Adrenal gland (tissue), 12 donors: ENCODE data around the gene FRMD1. TPM values are rescaled to one million over a fixed set of nuclear protein-coding genes. Genes with fewer than 3 reads are reported as not detected.

Experiments used
- DNase-seq, 7 donors: peaks; one replicate each; pipeline ENCODE4 v3.0.0-alpha.2; 2019 to 2020
- H3K27ac ChIP-seq, 5 donors: fragments of 200-600 bp; sonication (generic) in 4 of 5; 1 replicate in 3 of 5; 2 replicates in 2 of 5; pipeline versions ENCODE4 v1.5.1 to v1.8.0; 2016 to 2020; ENCODE audit warnings: mild to moderate bottlenecking in 1 of 5
- H3K27me3 ChIP-seq: fragments of 200-600 bp; 2 replicates; pipeline ENCODE4 v1.8.0; 2021
- H3K36me3 ChIP-seq, 2 donors: fragments of 200-600 bp; replicated peaks in 1 of 2; 1 replicate in 1 of 2; 2 replicates in 1 of 2; pipeline versions ENCODE4 v1.5.1 to v1.8.0; 2018 to 2022
- H3K4me1 ChIP-seq, 2 donors: fragments of 200-600 bp; replicated peaks in 1 of 2; 1 replicate in 1 of 2; 2 replicates in 1 of 2; pipeline versions ENCODE4 v1.5.1 to v1.8.0; 2018 to 2021
- H3K4me3 ChIP-seq, 4 donors: fragments of 200-600 bp; sonication (generic) in 3 of 4; one replicate each; pipeline ENCODE4 v1.5.1; 2016 to 2018
- H3K9me3 ChIP-seq, 3 donors: fragments of 200-600 bp; sonication (generic) in 1 of 3; replicated peaks in 1 of 3; 1 replicate in 2 of 3; 2 replicates in 1 of 3; pipeline versions ENCODE4 v1.5.1 to v1.8.0; 2016 to 2021
- CTCF ChIP-seq, 6 experiments: fragments of 450-650 bp in 4 of 6; fragments of 200-600 bp in 2 of 6; sonication (generic) in 1 of 6; IDR thresholded peaks; 1 replicate in 5 of 6; 2 replicates in 1 of 6; pipeline versions ENCODE4 v1.5.1 to v1.8.0; 2016 to 2021; ENCODE audit warnings: antibody characterized with exemption in 6 of 6, mild to moderate bottlenecking in 2 of 6, moderate library complexity in 1 of 6
- POLR2A ChIP-seq, 2 donors: fragments of 450-650 bp; IDR thresholded peaks; one replicate each; pipeline ENCODE4 v1.6.1; 2017; ENCODE audit warnings: antibody characterized with exemption in 2 of 2, mild to moderate bottlenecking in 2 of 2, moderate library complexity in 1 of 2
- WGBS, 4 donors: extraction: QIAGEN DNeasy Blood & Tissue Kit in 2 of 4; methylation state at CpG; one replicate each; pipeline versions ENCODE4 v1.1.5 to v1.1.7; 2013 to 2017; 5-methylcytosine and 5-hydroxymethylcytosine counted together
- intact Hi-C, 2 donors: fragments of 100-400 bp; cut with DNase I; formaldehyde crosslinking; loops; one replicate each; pipeline versions ENCODE4 v1.14.1 to v1.15.0; 2022 to 2023
- polyA plus RNA-seq, 3 donors: library from polyadenylated mRNA; stranded (reverse); fragments of 200-250 nt in 2 of 3; fragments of 350-450 nt in 1 of 3; fragmentation: Illumina TruSeq in 1 of 3; extraction: RNeasy Lipid Tissue Mini Kit (QIAGEN cat#74804) in 1 of 3; gene quantifications; one replicate each; pipeline ENCODE4 v1.2.3, GENCODE V29; 2013 to 2014
- total RNA-seq, 9 donors: library from RNA; depleted of rRNA in 4 of 9; stranded (reverse); fragments of >200 nt in 4 of 9; fragments of 120-200 nt in 1 of 9; fragmentation: NEBNext Ultra II Directional in 1 of 9; extraction: Animal tissue kit (Norgen Biotek cat#: 25700) in 1 of 9; gene quantifications; one replicate each; pipeline versions ENCODE4 v1.1.0 to v1.2.4, GENCODE V29; 2013 to 2023
- donor health status: healthy with polysubstance abuse.
- donor health status: Bipolar disorder and iron deficiency.
- donor health status: DM: yes; HTN: yes; CAD: no.
- donor health status: DM: no; HTN: no; CAD: no.
- donor health status: DM: no; HTN: no; CAD: no.
- donor health status: DM: yes; HTN: yes; CAD: no.

Gene FRMD1
- total and polyA plus RNA-seq, 12 donors: under 0.01 to 0.32 (median 0.14) TPM; not detected in 7

GRCh38 chr6:168009331-168009730 is 69.7 kb downstream of the FRMD1 start:
- Histone ChIP-seq H3K4me1 (peaks cover 0 to under 1% of the 10 kb centered on the region in 2 donors), H3K9me3 (peaks cover 0 to 12% (median 8%) of the 10 kb centered on the region in 3 donors), H3K36me3 (no peaks in the 10 kb centered on the region), H3K27me3 (no peaks in the 10 kb centered on the region), H3K4me3 (no peak overlapping the region), H3K27ac (no peak overlapping the region)
- intact Hi-C loops: no loop called here
- TF ChIP-seq POLR2A (IDR thresholded peaks at IDR 0.05): no peak
- no peak for TF ChIP-seq CTCF (IDR thresholded peaks at IDR 0.05)
- WGBS, 4 donors: 78 to 86% (median 82%) methylated on average over 3 of the region's 3 CpGs
- DNase-seq: no peak

DNA sequence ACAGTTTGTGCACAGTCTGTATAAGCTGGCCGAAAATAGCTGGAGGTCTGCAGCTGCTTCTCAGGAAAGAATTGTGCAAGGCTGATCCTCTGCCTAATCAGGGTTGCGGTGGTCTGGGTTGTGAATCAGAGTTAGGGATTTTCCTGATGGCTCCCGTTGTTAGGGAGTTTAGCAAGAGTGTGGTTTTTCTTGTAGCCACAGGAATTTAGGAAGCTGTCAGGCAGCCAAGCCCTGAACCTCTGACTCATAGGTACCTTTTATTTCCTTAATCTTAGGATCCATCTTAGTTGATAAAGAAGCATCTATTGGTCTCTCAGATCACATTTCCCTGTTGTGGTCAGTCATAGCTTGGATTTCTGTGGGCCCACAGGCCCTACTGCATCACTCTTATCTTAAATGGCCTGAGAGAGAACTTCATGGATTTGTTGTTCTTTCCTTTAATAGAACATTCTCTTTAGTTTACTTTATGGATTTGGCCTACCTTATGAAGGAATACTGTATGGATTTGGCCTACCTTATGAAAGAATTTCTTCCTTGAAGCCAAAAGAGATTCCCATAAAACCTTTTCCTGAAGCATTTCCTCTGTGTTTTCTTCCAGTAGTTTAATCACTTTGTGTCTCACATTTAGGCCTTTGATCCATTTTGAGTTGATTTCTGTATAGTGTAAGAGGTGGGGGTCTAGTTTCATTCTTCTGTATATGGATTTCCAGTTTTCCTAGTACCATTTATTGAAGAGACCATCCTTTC is 71.2 kb downstream of the FRMD1 start:
- intact Hi-C loops: no loop called here
- H3K4me3 ChIP-seq: no peak overlapping the region
- DNase-seq: peak in 4 of 7 donors; percentile 12 to 54 (median 30)
- no peaks in the 10 kb centered on the region for H3K36me3 ChIP-seq
- H3K9me3 ChIP-seq: peaks cover 0 to 12% (median 8%) of the 10 kb centered on the region in 3 donors
- H3K27ac ChIP-seq: no peak overlapping the region
- WGBS, 4 donors: 32 to 54% (median 39%) methylated on average over 3 of the region's 3 CpGs
- no peaks in the 10 kb centered on the region for H3K4me1 ChIP-seq
- TF ChIP-seq CTCF (IDR thresholded peaks at IDR 0.05) (no peak), POLR2A (IDR thresholded peaks at IDR 0.05) (no peak)
- H3K27me3 ChIP-seq: no peaks in the 10 kb centered on the region

DNA sequence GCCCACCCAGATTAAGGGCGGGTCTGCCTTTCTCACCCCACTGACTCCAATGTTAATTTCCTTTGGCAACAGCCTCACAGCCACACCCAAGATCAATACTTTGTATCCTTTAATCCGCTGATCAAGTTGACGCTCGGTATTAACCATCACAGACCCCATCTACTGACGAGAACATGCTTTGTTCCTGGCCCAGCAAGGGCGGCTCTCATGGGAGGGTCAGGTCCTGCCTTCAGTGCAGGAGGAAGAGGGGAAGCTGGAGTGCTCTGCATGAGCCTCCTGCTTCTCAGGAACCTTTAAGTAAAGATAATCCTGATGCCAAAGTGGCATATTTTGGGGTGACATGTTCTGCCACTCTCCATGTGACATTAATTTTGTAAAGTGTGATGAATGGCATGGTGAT is 73.2 kb downstream of the FRMD1 start:
- H3K9me3 ChIP-seq: peaks cover 0 to 2% (median under 1%) of the 10 kb centered on the region in 3 donors
- WGBS, 4 donors: 88 to 90% (median 88%) methylated on average over 6 of the region's 6 CpGs
- TF ChIP-seq CTCF (IDR thresholded peaks at IDR 0.05): no peak
- no peak for TF ChIP-seq POLR2A (IDR thresholded peaks at IDR 0.05)
- DNase-seq: no peak
- no peak overlapping the region for H3K27ac ChIP-seq
- H3K27me3 ChIP-seq: no peaks in the 10 kb centered on the region
- H3K4me3 ChIP-seq: no peak overlapping the region
- no peaks in the 10 kb centered on the region for H3K4me1 ChIP-seq
- intact Hi-C loops: no loop called here
- H3K36me3 ChIP-seq: no peaks in the 10 kb centered on the region

DNA sequence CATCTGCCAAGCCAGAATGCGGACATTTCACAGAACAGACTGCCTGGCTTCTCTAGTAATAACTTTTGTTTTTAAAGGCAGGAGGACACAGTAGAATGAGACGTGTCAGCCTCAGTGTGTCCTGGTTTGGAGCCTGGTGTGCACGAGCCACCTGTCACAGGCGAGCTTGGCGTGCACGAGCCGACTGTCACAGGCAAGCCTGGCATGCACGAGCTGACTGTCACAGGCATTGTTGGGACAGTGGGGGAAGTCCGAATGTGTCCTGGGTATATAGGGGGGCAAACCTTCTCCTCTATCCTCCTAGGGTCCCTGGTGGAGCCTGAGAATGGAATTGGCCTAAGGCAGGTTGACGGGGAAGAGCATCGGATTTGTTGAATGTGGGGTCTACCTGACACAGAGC is 74.1 kb downstream of the FRMD1 start:
- DNase-seq: no peak
- intact Hi-C loops: no loop called here
- no peaks in the 10 kb centered on the region for H3K27me3 ChIP-seq
- no peaks in the 10 kb centered on the region for H3K4me1 ChIP-seq
- 82 to 93% (median 89%) methylated on average over 9 to 11 of the region's 11 CpGs for WGBS, 4 donors
- H3K36me3 ChIP-seq: no peaks in the 10 kb centered on the region
- no peak overlapping the region for H3K4me3 ChIP-seq
- TF ChIP-seq POLR2A (IDR thresholded peaks at IDR 0.05): no peak
- H3K27ac ChIP-seq: no peak overlapping the region
- H3K9me3 ChIP-seq: no peaks in the 10 kb centered on the region

DNA sequence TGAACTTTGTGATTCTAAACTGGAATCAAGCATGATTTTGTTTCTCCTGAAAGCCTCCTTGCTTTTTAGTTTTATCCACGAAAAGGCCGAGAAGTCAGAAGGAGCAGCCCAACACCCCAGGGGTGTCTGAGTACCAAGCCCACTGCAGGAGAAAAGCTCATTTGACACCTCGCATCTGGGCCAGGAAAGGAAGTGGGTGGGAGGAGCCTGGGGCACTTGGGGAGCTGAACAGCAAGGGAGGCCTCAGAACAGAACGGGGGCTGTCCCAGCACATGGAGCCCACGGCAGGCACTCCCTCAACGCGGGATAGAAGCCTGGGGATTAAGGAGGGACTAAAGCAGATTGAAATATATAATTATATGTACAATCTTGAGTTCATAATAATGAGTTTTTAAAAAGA is 75.0 kb downstream of the FRMD1 start:
- no peak for DNase-seq
- WGBS, 4 donors: 73 to 84% (median 78%) methylated on average over 7 of the region's 7 CpGs
- no peak for TF ChIP-seq CTCF (IDR thresholded peaks at IDR 0.05)
- TF ChIP-seq POLR2A (IDR thresholded peaks at IDR 0.05): no peak
- Histone ChIP-seq H3K27ac (no peak overlapping the region), H3K27me3 (no peaks in the 10 kb centered on the region), H3K4me1 (no peaks in the 10 kb centered on the region), H3K9me3 (no peaks in the 10 kb centered on the region), H3K36me3 (no peaks in the 10 kb centered on the region), H3K4me3 (no peak overlapping the region)
- intact Hi-C loops: no loop called here
